Endodermal cell (in vitro differentiated cells): Measurements from ENCODE around the gene USP31. TPM values are rescaled to one million over a fixed set of nuclear protein-coding genes. Genes with fewer than 3 reads are reported as not detected.

Source experiments
- DNase-seq: peaks from one replicate; pipeline ENCODE4 v3.0.0-alpha.2; 2017
- H3K27ac ChIP-seq: 2 replicates; pipeline ENCODE4 v1.5.1; 2013; ENCODE audit warnings: mild to moderate bottlenecking, low read depth, low read length, moderate library complexity
- H3K27me3 ChIP-seq: 2 replicates; pipeline ENCODE4 v1.6.1; 2013; ENCODE audit warnings: mild to moderate bottlenecking, low read length, moderate library complexity; ENCODE audit not compliant: insufficient read depth, control insufficient read depth, poor library complexity, severe bottlenecking
- H3K36me3 ChIP-seq: 2 replicates; pipeline ENCODE4 v1.7.0; 2013; ENCODE audit warnings: mild to moderate bottlenecking, low read length, moderate library complexity; ENCODE audit not compliant: control insufficient read depth, insufficient read depth
- H3K4me1 ChIP-seq: one replicate; pipeline ENCODE4 v1.7.0; 2013; ENCODE audit warnings: low read length; ENCODE audit not compliant: control insufficient read depth, insufficient read depth
- H3K4me3 ChIP-seq: 2 replicates; pipeline ENCODE4 v1.5.1; 2013; ENCODE audit warnings: mild to moderate bottlenecking, low read length, moderate library complexity
- H3K9ac ChIP-seq: 2 replicates; pipeline ENCODE4 v1.6.1; 2013; ENCODE audit warnings: mild to moderate bottlenecking, low read length, moderate library complexity; ENCODE audit not compliant: poor library complexity, severe bottlenecking; ENCODE audit errors: extremely low read depth
- H3K9me3 ChIP-seq: 2 replicates; pipeline ENCODE4 v1.6.1; 2013; ENCODE audit warnings: mild to moderate bottlenecking, low read length, moderate library complexity; ENCODE audit not compliant: control insufficient read depth
- H3K27ac Mint-ChIP-seq: 2 replicates; pipeline ENCODE4 v1.8.0; 2020; ENCODE audit warnings: mixed read lengths
- H3K27me3 Mint-ChIP-seq: 2 replicates; pipeline ENCODE4 v1.8.0; 2021; ENCODE audit warnings: mild to moderate bottlenecking, mixed read lengths; ENCODE audit not compliant: insufficient read depth
- H3K36me3 Mint-ChIP-seq: 2 replicates; pipeline ENCODE4 v1.8.0; 2020; ENCODE audit warnings: low read depth, mixed read lengths
- H3K4me1 Mint-ChIP-seq: 2 replicates; pipeline ENCODE4 v1.8.0; 2020; ENCODE audit warnings: mixed read lengths
- H3K4me3 Mint-ChIP-seq: 2 replicates; pipeline ENCODE4 v1.8.0; 2020; ENCODE audit warnings: mild to moderate bottlenecking, moderate library complexity, mixed read lengths
- H3K9me3 Mint-ChIP-seq: 2 replicates; pipeline ENCODE4 v1.8.0; 2020; ENCODE audit warnings: mild to moderate bottlenecking, mixed read lengths
- CTCF ChIP-seq: fragments of 200-600 bp; sonication (generic); conservative IDR thresholded peaks from 2 replicates; pipeline ENCODE4 v1.5.0; 2021; ENCODE audit warnings: antibody characterized with exemption, mild to moderate bottlenecking
- WGBS, 2 experiments: methylation state at CpG; one replicate each; pipeline versions ENCODE4 v1.1.5 to v1.1.7; 2013; ENCODE audit warnings: missing lambda C conversion rate in 2 of 2, mixed read lengths in 1 of 2; ENCODE audit not compliant: insufficient coverage in 1 of 2, insufficient read length in 1 of 2; 5-methylcytosine and 5-hydroxymethylcytosine counted together
- total RNA-seq, 2 donors: library from RNA; stranded (reverse); fragmentation: NEBNext Ultra II Directional in 1 of 2; extraction: Animal tissue kit (Norgen Biotek cat#: 25700) in 1 of 2; gene quantifications; 2 replicates in 1 of 2; 3 replicates in 1 of 2; pipeline ENCODE4 v1.2.1, GENCODE V29; 2021

The USP31 gene
- total RNA-seq, 2 donors from 2014 or later = 19.9 to 22.1 TPM

DNA sequence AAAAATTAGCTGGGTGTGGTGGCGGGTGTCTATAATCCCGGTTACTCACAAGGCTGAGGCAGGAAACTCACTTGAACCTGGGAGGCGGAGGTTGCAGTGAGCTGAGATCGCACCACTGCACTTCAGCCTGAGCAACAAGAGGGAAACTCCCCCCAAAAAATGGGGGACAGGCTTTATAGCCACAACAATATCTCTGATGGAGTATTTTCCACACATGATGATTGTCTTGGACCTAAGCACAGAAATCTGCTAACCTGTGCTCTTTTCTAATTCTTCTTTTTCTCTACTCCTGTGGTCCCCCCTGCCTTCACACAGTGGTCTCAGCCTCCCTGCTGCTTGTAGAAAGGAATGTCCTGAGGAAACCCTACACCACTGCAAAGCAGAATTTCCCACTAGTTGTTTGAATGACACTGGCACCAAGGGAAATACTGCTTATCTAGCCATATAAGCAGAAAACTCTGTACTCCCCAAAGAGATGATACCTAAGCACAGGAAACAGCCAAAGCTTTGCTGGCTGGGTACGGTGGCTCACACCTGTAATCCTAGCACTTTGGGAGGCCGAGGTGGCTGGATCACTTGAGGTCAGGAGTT is 117.6 kb downstream of the USP31 start:
- TF ChIP-seq CTCF = no peak
- Mint-ChIP-seq H3K27ac (no peak overlapping the region), H3K27me3 (peaks cover 8% of the 10 kb centered on the region), H3K36me3 (no peaks in the 10 kb centered on the region), H3K9me3 (peaks cover 13% of the 10 kb centered on the region), H3K4me1 (no peaks in the 10 kb centered on the region), H3K4me3 (no peak overlapping the region)
- no peak for DNase-seq
- WGBS, 2 experiments = 64 to 79% methylated on average over 5 to 6 of the region's 6 CpGs
- H3K36me3 ChIP-seq = no peaks in the 10 kb centered on the region
- no peak overlapping the region for H3K27ac ChIP-seq
- H3K27me3 ChIP-seq = no peaks in the 10 kb centered on the region
- peaks cover 7% of the 10 kb centered on the region for H3K9me3 ChIP-seq
- H3K4me3 ChIP-seq = no peak overlapping the region
- H3K9ac ChIP-seq = no peak overlapping the region
- no peaks in the 10 kb centered on the region for H3K4me1 ChIP-seq

DNA sequence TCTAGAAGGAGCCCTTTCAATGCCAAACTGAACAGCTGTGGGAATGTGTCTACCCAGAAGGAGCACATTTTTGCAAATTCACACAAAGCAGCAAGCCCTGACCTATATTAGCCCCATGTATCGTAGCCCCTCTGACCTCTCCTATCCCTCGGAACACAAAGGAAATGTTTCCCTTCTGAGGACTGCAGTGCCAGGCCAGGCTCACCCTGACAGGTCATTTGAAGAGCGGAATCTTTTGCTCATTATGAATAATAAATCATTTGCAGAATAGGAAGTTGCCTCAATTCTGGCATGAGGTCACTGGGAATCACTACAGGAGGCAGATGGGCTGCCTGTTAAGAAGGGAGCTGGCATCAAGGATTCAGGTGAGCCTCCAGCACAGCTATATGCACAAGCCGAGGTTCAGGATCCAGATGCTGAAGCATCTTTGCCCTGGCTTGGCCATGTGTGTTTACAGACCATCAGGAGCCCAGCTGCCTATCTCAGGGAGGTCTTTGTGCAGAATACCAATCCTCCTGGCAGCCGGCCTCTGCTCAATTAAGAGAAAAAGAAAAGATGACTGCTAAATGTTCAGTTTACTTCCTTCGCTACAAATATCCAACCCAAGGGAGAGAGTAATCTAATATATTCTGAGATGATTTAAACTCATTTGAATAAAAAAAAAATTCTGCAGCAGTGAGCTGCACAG is 119.4 kb downstream of the USP31 start:
- Histone ChIP-seq H3K4me3 (no peak overlapping the region), H3K36me3 (no peaks in the 10 kb centered on the region)

DNA sequence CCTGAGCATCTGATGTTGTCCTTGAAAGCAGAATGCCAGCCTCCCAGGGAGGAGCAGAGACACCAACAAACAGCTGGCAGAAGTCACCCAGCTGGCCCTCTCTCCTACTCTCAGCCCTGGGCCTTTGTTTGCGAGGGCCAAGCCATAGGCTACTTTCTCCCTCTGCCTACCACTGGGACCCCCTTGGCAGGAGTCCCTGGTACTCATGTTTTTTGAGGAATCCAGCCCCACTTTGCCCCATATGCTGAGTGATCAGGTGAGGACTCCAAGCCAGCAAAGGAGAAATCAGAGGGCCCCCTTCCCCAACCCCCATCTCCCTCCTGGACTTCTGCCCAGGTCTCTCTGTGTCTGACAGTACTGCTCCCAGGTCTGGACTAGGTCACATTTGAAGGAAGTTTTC is 121.9 kb downstream of the USP31 start:
- no peak for TF ChIP-seq CTCF
- Histone ChIP-seq H3K4me3 (no peak overlapping the region), H3K9ac (no peak overlapping the region), H3K4me1 (no peaks in the 10 kb centered on the region), H3K36me3 (no peaks in the 10 kb centered on the region), H3K27ac (no peak overlapping the region), H3K9me3 (no peaks in the 10 kb centered on the region), H3K27me3 (no peaks in the 10 kb centered on the region)
- peaks cover 2% of the 10 kb centered on the region for H3K4me1 Mint-ChIP-seq
- H3K4me3 Mint-ChIP-seq = no peak overlapping the region
- no peaks in the 10 kb centered on the region for H3K9me3 Mint-ChIP-seq
- 67 to 100% methylated on average over 1 of the region's 1 CpG for WGBS, 2 experiments
- H3K27me3 Mint-ChIP-seq = peaks cover 4% of the 10 kb centered on the region
- DNase-seq = no peak
- no peaks in the 10 kb centered on the region for H3K36me3 Mint-ChIP-seq
- no peak overlapping the region for H3K27ac Mint-ChIP-seq

More for the DNA sequence above, 119.4 kb downstream of the USP31 start:
- TF ChIP-seq CTCF = no peak
- Histone ChIP-seq H3K9ac (no peak overlapping the region), H3K4me1 (no peaks in the 10 kb centered on the region), H3K27ac (no peak overlapping the region), H3K9me3 (peaks cover 7% of the 10 kb centered on the region), H3K27me3 (no peaks in the 10 kb centered on the region)
- no peaks in the 10 kb centered on the region for H3K4me1 Mint-ChIP-seq
- H3K27me3 Mint-ChIP-seq = peaks cover 8% of the 10 kb centered on the region
- H3K27ac Mint-ChIP-seq = no peak overlapping the region
- H3K9me3 Mint-ChIP-seq = peaks cover 13% of the 10 kb centered on the region
- 88 to 90% methylated on average over 5 of the region's 6 CpGs for WGBS, 2 experiments
- H3K4me3 Mint-ChIP-seq = no peak overlapping the region
- no peak for DNase-seq
- no peaks in the 10 kb centered on the region for H3K36me3 Mint-ChIP-seq
